OCI-LY7 (cell line): ENCODE data around the gene PPM1L.

Experiments used
- CTCF ChIP-seq: fragments of 200-600 bp; sonication (generic); conservative IDR thresholded peaks from 2 replicates; pipeline ENCODE4 v1.5.1; 2014; ENCODE audit warnings: mild to moderate bottlenecking, antibody characterized with exemption, low read length, moderate library complexity, mixed read lengths
- EZH2phosphoT487 ChIP-seq: fragments of 200-600 bp; sonication (generic); IDR thresholded peaks from 2 replicates; pipeline ENCODE4 v1.6.1; 2018; ENCODE audit warnings: low read depth, borderline replicate concordance, mild to moderate bottlenecking, mixed run types, antibody characterized with exemption, low read length, moderate library complexity, mixed read lengths

- TF ChIP-seq CTCF (no peak), EZH2phosphoT487 (no peak)
Observed at GRCh38 chr3:160781863-160782262, 25.8 kb downstream of the PPM1L start.
